H1 (cell line): Measurements from ENCODE around the gene KCNQ1OT1. TPM values are rescaled to one million over a fixed set of nuclear protein-coding genes. Genes with fewer than 3 reads are reported as not detected.

Source experiments
- KDM5A ChIP-seq: fragments of 200-600 bp; IDR thresholded peaks from 2 replicates; pipeline ENCODE4 v1.7.1; 2012; ENCODE audit warnings: mild to moderate bottlenecking, low read length, inconsistent platforms, mixed read lengths
- SP1 ChIP-seq: IDR thresholded peaks from 2 replicates; pipeline ENCODE4 v1.6.1; 2011; ENCODE audit warnings: low read depth, low read length
- SUZ12 ChIP-seq: fragments of 200-600 bp; sonication (generic); IDR thresholded peaks from 2 replicates; pipeline ENCODE4 v1.6.1; 2012; ENCODE audit warnings: mild to moderate bottlenecking, inconsistent platforms, low read length, moderate library complexity, mixed read lengths
- TAF1 ChIP-seq: IDR thresholded peaks from 2 replicates; pipeline ENCODE4 v1.6.1; 2011; ENCODE audit warnings: mild to moderate bottlenecking, low read depth, low read length
- polyA plus RNA-seq, 7 experiments: library from polyadenylated mRNA; depleted of rRNA in 3 of 7; stranded (reverse) in 5 of 7; unstranded in 2 of 7; fragments of >200 nt in 5 of 7; fragments of 200-250 nt in 2 of 7; gene quantifications; 1 replicate in 5 of 7; 2 replicates in 1 of 7; 4 replicates in 1 of 7; pipeline versions ENCODE4 v1.2.1 to v1.2.3, GENCODE V29; 2011 to 2013; ENCODE audit warnings: missing spikeins in 2 of 7, mixed read lengths in 2 of 7
- total RNA-seq: library from RNA; stranded (reverse); fragmentation: NEBNext Ultra II Directional; extraction: Animal tissue kit (Norgen Biotek cat#: 25700); gene quantifications from 2 replicates; pipeline ENCODE4 v1.2.1, GENCODE V29; 2021

The KCNQ1OT1 gene
- total and polyA plus RNA-seq, 2 of the 8 experiments (the other 6 are each of a cell fraction or from before 2014, with no cell fraction given) = 0.21 to 1.2 TPM

DNA sequence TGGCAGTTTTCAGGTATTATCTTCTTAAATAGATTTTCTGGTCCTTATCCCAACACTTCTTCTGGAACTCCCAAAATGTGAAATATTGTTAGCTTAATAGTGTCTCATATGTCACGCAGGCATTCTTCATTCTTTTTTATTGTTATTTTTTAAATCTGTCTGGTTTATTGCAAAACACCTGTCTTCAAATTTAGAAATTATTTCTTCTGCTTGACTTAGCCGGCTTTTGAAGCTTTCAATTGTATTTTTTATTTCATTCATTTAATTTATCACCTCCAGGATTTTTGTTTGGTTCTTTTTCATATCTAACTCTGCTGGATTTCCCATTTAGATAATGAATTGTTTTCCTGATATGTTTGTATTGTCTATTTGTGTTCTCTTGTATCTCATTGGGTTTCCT, 49.9 kb downstream of the KCNQ1OT1 start (continued):
- no peak for TF ChIP-seq TAF1
- TF ChIP-seq SP1 = no peak
- TF ChIP-seq KDM5A = no peak
- no peak for TF ChIP-seq SUZ12
- TF ChIP-seq, all 59 proteins: peak for 0
